ENCODE results near the gene KHDC4. TPM values are rescaled to one million over a fixed set of nuclear protein-coding genes. Genes with fewer than 3 reads are reported as not detected.
A peak's percentile ranks its signal among the peaks of the same experiment; 100 is the strongest.

KHDC4 gene
- total and polyA plus RNA-seq, 10 of the 15 experiments (the other 5 are each of a cell fraction or from before 2014, with no cell fraction given): 11.7 to 109 (median 41.9) TPM

DNA sequence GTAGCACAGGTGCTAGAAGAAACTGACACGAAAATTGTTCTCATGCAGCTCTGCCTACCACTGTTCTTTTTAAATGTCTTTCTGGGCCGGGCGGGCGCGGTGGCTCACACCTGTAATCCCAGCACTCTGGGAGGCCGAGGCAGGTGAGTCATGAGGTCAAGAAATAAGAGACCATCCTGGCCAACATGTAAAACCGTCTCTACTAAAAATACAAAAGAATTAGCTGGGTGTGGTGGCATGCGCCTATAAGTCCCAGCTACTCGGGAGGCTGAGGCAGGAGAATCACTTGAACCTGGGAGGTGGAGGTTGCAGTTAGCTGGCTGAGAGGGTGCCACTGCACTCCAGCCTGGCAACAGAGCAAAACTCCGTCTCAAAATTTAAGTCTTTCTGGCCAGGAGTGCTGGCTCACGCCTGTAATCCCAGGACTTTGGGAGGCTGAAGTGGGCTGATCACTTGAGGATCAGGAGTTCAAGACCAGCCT lies 22.1 kb downstream of the KHDC4 start:
- Histone ChIP-seq H3K9me3 (replicated peaks; ENCODE audit: control insufficient read depth, insufficient read depth, low read length) (no peaks in the 10 kb centered on the region), H4K20me1 (ENCODE audit: control insufficient read depth, insufficient read depth) (no peaks in the 10 kb centered on the region), H2AFZ (ENCODE audit: control insufficient read depth, low read depth, low read length) (no peak overlapping the region), H3K4me3 (peak overlapping the region; percentile 78; the same call in 1 of the 2 replicates), H3K79me2 (ENCODE audit: control insufficient read depth, insufficient read depth, low read length) (peaks cover 14% of the 10 kb centered on the region), H3K27ac (ENCODE audit: control insufficient read depth, insufficient read depth) (no peak overlapping the region), H3K9ac (ENCODE audit: control insufficient read depth, insufficient read depth, low read length) (no peak overlapping the region), H3K4me1 (ENCODE audit: control insufficient read depth, insufficient read depth, low read length) (peaks cover 3% of the 10 kb centered on the region; the same call in 1 of the 2 replicates), H3K27me3 (replicated peaks in 1 of 2; ENCODE audit: control insufficient read depth in 2 of 2, insufficient read depth in 2 of 2, low read length in 1 of 2) (no peaks in the 10 kb centered on the region), H3K4me2 (ENCODE audit: control insufficient read depth, insufficient read depth) (no peak overlapping the region), H3K36me3 (ENCODE audit: control insufficient read depth in 2 of 2, insufficient read depth in 2 of 2, low read length in 1 of 2) (peaks cover 7 to 28% of the 10 kb centered on the region in 2 experiments)
- ChIA-PET CTCF (interaction anchor here (1.1 to 1.8 kb wide), 4 partner anchors 26 to 154 kb away, joined by 3 to 4 read pairs (median 4); partner anchors contain the start of gene UBQLN4), RAD21 (ENCODE audit: unreplicated experiment) (interaction anchor here (0.6 to 1.1 kb wide), 6 partner anchors 30 to 661 kb away, joined by 3 to 4 read pairs (median 3); no protein-coding TSS in a partner anchor), POLR2A (interaction anchor here (0.5 to 3.1 kb wide), 6 partner anchors 19 to 122 kb away, joined by 3 to 12 read pairs (median 5); partner anchors contain the start of genes KHDC4 and SYT11), SMC1A (ENCODE audit: uncharacterized antibody, unreplicated experiment) (interaction anchor here (0.9 to 2.1 kb wide), 4 partner anchors 18 to 64 kb away, joined by 3 to 7 read pairs (median 4); partner anchors contain the start of gene SYT11)
- BruUV-seq (replicated peaks): no TSS peak
- DNase-seq (ENCODE audit: low read depth, low spot score): no peak
- no peak for ATAC-seq
- intact Hi-C loops (cut with micrococcal nuclease; ENCODE audit: unreplicated experiment): no loop called here
- no peak for TF ChIP-seq ASH2L (IDR thresholded peaks at IDR 0.05; ENCODE audit: borderline replicate concordance, low read depth)
- no peak for TF ChIP-seq RFX5 (IDR thresholded peaks at IDR 0.05; ENCODE audit: low read depth, low read length)
- TF ChIP-seq DPF2 (IDR thresholded peaks at IDR 0.05): 0 out of 2 replicates have a peak, but pooled peaks have one; percentile 25
- TF ChIP-seq, protein P1, sequence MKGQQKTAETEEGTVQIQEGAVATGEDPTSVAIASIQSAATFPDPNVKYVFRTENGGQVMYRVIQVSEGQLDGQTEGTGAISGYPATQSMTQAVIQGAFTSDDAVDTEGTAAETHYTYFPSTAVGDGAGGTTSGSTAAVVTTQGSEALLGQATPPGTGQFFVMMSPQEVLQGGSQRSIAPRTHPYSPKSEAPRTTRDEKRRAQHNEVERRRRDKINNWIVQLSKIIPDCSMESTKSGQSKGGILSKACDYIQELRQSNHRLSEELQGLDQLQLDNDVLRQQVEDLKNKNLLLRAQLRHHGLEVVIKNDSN (IDR thresholded peaks at IDR 0.05; ENCODE audit: borderline replicate concordance, extremely low read length, insufficient read depth, low read depth, low read length): no peak
- TF ChIP-seq, protein P2, sequence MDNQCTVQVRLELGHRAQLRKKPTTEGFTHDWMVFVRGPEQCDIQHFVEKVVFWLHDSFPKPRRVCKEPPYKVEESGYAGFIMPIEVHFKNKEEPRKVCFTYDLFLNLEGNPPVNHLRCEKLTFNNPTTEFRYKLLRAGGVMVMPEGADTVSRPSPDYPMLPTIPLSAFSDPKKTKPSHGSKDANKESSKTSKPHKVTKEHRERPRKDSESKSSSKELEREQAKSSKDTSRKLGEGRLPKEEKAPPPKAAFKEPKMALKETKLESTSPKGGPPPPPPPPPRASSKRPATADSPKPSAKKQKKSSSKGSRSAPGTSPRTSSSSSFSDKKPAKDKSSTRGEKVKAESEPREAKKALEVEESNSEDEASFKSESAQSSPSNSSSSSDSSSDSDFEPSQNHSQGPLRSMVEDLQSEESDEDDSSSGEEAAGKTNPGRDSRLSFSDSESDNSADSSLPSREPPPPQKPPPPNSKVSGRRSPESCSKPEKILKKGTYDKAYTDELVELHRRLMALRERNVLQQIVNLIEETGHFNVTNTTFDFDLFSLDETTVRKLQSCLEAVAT (IDR thresholded peaks at IDR 0.05): peak; percentile 60
- no peak for TF ChIP-seq RAD21 (IDR thresholded peaks at IDR 0.05; ENCODE audit: insufficient read depth, low read depth, low read length)
- no peak for FAIRE-seq
- WGBS (ENCODE audit: insufficient coverage, insufficient replicate concordance, low lambda C conversion rate, missing lambda C conversion rate): 36% methylated on average over 11 of the region's 11 CpGs
- in situ Hi-C loops (cut with MboI): no loop called here
